Islet precursor cell (in vitro differentiated cells): Measurements from ENCODE around the gene SLC36A2.
"Not testable (repeated sequence)": the region's sequence is repeated elsewhere in the genome, so short reads cannot be mapped to it uniquely, and the experiment has no call there.

Source experiments
- DNase-seq: peaks from one replicate; pipeline ENCODE4 v3.0.0-alpha.2; 2018

Gene SLC36A2

DNA sequence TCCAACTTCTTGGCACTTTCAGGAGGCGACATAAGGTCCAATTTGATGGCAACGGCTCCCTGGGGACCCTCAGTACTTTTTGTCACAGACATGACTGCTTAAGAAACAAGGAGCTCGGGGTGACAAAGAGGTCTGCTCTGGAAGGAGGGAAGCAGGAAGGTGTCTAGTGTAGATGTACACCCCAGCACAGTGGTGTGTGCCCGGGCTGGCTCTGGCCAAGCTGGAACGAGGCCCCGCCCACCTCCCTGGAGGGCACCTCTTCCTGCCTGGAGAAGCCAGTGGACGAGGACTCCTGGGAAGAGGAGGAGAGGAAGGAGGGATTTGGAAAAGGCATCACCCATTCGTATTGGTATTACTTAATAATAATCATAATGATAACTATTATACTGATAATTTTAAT is at the start of gene SLC36A2:
Gene SLC36A2 (minus strand): TSS at position 191 of the 400 bp plus-strand sequence. CDS start 99 bp downstream, at position 92.
- DNase-seq: no peak

DNA sequence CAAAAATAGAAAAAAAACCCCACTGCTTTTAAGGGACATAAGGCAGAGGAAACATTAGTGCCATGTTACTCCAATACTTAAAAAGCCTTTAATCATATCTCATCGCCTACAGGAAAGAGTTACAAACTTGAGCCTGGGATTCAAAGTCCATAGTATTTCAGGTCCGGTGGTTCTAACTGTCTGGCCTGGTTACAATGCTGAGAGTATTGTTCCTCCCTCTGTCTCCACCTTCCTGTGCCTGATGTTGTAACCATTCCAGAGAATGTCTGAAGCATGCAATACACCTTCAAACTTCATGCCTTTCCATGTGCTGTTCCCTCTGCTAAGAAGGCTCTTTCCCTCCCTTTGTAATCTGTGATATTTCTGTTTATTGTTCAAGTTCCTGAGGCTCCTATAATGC is 41.6 kb upstream of the SLC36A2 start:
- DNase-seq: no peak

DNA sequence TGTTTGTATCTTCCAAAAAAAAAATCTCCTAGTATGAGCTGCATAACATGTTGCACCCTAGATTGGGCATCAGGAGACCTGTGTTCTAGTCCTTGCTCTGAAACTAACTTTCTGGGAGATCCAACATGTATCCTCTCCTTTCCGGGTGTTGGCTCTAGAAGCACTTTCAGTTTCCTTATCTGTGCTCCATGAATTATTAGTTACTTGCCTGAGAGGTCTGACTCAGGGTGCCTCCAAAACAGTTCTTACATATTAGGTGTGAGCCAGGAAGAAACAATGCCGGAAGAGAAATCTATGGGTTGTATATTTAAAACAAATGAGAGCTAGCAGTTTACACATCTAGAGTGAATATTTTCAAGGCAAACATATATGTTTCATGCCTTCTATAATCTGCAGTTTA is 36.7 kb upstream of the SLC36A2 start:
- DNase-seq: no peak

DNA sequence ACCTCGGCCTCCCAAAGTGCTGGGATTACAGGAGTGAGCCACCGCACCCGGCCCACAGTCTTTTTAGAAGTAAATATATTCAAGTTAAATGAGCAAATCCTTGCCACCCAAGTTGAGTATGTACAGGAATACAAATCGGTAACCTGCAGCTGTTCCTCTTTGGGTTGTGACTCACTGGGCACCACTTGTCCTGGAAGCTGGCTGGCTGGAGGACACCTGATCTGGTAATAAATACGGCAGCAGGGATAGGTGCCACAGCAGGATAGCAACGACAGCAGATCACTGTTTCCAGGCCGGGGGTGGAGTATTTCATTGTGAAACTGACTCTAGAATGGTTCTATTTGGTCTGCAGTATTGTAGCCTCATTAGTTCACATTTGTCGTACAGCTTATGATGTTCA is 35.7 kb upstream of the SLC36A2 start:
- no peak for DNase-seq

DNA sequence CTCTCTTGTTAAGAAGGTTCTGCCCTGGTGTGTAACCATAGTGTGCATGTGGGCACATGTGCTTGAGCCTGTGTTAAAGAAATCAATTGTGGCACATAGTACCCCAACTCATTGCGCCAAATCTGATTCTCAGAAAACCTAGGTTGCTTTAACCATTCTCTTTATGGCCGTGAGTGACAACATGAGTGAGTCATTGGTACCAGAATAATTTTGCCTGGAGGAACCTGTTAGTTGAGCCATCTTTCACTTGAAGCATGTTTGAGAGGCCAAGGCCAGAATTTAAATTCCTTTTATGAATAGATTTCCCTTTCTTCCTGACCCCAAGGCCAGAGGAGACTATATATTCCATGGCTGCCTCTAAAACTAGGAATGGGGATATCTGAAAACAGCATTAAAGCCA is 35.2 kb upstream of the SLC36A2 start:
- no peak for DNase-seq

DNA sequence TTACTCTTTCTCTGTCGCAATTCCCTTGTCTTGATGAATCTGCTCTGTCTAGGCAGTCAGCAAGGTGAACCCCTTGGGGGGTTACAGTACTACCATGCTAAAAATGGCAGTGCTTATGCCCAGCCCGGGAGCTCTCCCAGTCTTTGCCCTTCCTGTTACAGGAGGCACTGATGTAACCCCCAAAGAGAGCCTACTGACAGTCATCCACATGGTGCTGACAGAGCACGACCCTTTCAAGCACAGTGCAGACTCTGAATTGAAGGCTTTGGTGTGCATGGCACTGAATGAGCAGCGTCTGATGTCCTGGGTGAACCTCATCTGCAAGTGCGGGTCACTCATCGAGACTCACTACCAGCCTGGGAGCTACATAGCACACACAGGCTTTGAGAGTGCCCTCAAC is 34.5 kb upstream of the SLC36A2 start:
- no peak for DNase-seq

DNA sequence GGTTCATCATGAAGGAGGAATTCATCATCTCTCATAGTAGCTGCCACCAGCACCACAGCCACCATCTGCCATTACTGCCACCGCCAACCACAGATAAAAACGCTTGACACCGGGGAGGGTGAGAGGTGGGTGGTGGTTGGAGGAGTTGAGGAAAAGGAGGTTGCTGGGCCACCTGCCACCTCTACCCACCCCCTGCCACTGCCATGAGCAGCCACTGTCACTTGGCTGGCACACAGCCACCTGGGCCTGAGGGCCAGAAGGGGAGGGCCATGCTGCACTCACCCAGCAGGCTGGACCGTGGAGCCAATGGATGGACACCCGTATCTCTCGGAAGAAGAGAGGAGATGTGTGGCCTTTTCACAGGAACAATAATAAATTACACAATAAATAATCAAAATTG is 31.3 kb upstream of the SLC36A2 start:
- DNase-seq: no peak

DNA sequence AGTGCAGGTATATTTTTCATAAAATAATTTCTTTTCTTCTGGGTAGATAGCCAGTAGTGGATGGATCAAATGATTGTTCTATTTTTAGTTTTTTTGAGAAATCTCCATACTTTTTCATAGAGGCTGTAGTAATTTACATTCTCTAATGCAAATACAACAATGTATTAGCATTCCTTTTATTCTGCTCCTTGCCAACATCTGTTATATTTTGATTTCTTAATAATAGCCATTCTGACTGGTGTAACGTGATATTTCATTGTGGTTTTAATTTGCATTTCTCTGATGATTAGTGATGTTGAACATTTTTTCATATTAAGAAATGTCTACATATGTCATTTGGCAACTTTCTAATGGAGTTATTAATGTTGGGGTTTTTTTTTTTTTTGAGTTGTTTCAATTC is 27.2 kb upstream of the SLC36A2 start:
- DNase-seq: no peak

DNA sequence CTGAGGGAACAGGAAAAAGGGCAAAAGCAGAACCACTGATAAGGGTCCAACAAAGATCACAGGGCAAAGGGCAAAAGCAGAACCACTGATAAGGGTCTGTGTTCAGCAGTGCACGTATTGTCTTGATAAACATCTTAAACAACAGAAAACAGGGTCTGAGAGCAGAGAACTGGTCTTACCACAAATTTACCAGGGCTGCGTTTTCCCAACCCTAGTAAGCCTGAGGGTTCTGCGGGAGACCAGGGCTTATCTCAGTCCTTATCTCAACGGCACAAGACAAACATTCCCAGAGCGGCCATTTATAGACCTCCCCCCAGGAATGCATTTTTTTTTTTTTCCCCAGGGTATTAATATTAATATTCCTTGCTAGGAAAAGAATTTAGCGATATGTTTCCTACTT is 19.7 kb upstream of the SLC36A2 start:
- DNase-seq: not testable (repeated sequence)

DNA sequence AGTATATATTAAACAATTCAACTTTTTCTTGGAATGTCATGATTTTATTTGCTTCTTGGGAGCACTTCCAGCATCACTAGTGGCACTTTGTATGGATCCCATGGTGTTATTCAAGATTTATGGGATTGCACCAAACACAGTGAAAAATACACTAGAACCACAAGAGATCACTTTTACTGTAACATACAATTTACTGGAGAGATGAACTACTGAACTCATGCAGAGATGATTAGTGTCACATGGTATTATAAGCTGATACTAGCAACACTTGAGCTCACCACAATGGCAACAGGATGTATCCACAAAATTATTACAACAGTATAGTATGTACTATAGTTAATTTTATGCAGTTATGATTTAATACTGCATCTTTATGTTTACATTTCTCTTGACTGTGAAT is 16.3 kb upstream of the SLC36A2 start:
- no peak for DNase-seq

DNA sequence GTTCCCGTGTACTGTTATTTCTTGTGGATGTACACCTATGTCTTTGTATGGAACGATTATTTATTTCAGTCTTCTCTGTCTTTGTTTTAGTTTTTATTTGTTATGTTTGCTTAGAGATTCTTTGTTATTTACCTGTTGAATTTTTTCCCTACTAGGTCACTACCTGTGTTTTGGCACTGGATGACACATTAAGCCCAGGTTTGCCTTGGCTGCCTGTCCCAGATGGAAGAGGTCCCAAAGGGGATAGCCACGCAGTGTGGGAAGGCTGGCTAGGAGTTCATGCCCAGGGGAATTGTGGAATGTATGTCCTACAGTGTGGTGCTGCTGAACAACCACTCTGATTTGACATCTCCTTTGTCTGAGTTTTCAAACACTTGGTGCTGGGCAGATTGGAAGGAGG is 15.6 kb upstream of the SLC36A2 start:
- DNase-seq: no peak

DNA sequence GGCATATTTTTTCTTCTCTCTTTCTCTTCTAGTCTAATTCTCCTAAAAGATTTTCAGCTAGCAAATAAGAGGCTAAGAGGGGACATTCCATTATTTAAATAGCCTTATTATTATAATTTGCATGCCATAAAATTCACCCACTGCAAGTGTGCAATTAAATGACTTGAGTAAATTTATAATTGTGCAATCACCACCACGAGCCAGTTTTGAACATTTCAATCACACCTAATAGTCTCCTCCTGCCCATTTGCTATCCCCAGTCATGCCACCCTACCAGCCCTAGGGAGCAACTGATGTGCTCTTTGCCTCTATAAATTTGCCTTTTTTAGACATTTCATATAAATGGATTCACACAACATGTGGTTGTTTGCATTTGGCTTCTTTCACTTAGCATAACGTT is 12.0 kb upstream of the SLC36A2 start:
- no peak for DNase-seq

DNA sequence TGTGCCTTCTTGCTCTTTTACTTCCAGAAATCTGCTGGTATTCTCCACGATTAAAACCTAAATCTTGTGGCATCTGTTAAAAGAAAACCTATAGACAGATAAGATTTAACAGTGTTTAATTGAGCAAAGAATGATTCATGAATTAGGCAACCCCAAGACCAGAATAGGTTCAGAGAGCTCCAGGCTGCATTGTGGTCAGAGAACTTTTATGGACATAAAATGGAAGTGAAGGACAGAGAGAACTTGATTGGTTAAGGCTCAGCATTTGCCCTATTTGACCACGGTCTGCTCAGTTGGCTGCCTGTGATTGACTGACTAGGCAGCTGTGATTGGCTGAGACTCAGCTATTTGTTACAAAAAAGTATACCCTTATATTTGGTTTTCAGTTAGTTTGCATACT is 10.4 kb upstream of the SLC36A2 start:
- DNase-seq: no peak

DNA sequence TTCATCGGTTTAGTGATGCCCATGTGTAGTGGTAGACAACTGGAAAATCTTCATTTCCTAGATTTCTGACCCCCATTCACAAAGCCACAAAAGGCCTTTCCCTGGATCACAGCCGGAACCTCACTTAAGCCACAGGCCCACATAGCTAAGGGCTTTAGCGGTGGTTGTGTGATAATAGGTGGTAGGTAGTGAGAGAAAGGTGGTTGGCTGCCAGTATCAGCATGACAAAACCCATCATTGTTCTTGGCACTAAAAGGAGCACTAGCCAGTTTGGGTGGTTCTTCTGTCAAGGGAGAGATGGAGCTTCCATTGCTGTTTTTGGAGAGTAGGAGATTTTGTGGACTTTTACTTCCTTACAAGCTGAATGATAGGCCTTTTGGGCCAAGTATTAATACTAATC is 9.7 kb upstream of the SLC36A2 start:
- no peak for DNase-seq

DNA sequence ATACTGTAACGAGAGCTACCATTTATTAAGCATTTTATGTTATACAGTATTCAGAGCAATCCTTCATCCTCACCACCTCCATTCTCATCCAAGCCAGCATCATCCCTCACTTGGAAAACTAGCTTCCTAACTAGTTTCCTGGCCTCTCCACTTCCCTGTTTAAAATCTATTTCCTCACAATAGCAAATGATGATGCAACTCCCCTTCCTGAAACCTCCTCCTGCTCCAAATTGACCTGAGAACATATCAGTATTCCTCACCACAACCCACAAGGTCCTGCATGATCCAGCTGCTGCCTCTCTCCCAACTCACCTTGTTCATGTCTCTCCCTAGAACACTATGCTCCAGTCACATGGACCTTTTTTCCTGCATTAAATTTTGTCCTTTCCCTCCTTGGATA is 4.3 kb upstream of the SLC36A2 start:
- no peak for DNase-seq

DNA sequence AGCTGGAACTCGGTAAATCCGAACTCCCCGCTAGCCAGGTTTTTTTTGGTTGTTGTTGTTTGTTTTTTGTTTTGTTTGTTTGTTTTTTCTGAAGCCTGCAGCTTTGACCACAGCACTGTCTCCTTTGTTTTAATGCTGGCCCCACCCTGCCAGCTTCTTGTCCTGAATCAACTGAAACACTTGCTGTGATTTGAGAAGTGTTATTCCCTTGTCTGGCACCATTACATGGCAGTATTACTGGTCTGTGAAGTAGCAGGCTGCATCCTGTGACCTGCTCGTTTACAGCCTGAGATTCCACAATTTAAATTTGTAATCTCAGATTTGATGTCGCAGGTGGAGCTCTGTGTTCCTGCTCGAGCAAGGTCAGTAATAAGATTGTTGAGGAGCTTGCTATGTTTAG is 1.4 kb upstream of the SLC36A2 start:
- DNase-seq: no peak

DNA sequence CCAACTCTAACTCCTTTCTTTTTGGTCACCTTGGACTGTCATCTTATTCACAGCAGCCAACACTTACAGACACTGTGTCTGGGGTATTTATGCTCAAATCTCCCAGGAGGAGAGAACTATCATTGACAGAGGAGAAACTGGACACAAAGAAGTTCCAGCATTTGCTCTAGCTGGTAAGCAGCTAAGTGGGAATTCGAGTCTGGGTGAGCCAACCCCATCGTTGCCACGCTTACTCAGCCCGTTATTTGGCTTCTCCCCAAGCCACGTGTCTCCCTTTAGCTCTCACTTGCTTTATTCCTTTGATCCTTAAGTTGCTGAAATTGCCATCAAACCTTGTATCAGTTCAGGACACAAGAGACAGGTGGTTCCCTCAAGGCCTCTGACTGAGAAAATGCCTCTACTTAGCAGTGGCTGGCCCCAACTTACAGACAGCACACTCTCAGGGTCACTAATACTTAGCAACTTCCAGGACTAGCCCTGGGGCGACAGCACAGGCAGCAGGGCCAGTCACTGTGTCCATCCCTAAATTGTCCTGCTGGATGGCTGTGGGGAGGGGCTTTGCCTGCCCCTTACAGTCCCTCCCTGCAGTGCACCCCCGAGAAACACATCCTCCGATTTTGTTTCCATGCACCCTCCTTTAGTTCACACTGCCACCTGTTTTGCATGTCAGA is 1.4 kb downstream of the SLC36A2 start:
- DNase-seq: peak; percentile 60

DNA sequence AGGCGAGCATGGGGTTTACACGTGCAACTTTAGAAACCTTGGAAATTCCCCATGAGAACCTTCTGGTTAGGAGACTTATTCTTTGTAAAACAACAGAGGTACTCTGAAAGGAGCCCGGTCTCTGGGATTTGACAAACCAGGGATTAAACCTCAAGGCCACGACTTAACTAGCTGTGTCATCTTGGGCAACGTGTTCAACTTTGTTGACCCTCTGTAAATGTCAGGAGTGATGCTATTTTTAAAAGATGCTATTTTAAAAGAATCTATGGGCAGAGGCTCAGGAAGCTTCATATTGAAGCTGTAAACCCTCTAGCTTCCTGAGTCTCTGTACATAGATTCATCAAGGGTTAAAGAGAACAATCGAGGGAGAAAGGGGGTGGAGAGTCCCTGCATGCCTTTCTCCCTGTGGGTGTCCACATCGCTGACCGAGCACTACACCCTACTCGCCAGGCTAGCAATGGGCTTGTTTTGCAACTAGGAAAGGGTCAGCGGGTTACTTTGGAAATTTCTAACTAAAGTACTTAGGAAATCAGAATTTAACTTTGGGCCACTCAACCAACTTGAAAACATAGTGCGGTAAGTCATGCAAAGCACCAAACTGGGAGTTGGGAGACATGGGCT is 2.1 kb downstream of the SLC36A2 start:
- no peak for DNase-seq

DNA sequence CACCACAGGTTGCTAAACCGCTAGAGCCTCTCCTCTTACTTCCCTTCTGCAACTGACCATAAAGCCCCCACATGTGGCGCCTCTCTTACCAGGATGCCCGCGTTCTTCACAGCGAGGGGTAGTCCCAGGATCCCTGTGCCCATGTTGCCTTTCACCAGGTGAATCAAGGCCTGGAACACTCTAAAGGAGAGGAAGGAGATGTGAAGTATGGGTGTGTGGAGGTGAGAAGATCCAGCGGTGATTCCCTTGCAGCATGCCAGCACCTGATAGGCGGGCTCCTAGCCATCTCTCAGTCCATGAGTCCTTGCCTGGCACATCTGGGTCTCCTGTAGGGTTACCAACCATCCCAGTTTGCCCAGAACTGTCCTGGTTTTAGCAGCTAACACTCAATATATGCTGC is 3.3 kb downstream of the SLC36A2 start:
- no peak for DNase-seq

DNA sequence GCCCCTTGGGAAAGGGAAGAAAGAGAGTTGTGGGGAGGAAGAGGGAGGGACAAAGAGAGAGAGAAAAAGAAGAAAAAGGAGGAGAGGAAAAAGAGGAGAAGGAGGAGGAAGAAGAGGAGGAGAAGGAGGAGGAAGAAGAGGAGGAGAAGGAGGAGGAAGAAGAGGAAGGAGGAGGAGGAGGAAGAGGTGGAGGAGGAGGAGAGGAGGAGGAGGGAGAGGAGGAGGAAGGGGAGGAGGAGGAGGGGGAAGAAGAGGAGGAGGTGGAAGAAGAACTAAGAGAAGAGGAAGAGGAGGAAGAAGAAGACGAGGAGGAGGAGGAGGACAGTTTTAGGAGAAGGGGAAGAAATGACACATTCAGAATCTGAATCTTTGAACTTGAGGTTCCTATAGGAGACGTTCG is 7.4 kb downstream of the SLC36A2 start:
- DNase-seq: no peak

DNA sequence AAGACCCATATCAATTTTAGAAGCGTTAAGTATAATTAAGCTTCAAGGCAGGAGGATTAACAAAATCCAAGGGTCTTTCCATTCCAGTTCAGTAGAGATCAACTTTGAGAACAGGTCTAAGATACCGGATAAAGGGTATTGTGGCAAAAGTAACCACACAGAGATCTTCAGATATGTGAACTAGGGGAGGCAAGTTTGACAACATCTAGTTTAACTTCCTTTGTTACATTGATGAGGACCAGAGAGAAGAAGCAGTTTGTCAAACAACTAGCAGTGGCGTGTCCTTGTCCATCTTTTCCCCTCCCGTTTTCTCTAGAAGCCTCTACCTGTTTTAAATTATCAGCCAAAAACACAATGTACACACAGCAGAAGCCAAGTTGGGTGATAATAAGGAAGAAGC is 8.6 kb downstream of the SLC36A2 start:
- no peak for DNase-seq

DNA sequence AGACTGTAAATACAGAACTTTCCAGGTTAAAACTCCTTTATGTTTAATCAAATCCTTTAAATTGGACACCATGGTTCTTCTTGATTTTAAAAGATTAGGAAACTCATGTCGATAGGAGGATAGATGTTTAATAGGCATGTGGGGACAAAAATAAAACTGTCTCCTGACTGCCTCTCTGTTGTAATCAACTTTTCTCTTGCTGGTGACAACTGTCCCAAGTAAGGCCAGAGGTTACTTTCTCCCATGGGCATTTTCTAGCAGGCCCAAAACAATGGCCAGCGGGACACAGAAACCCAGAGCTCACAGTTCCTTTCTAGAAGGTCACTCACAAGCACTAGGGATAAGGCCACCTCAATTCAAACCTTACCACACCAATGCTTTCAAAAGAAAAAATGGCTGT is 14.5 kb downstream of the SLC36A2 start:
- no peak for DNase-seq

DNA sequence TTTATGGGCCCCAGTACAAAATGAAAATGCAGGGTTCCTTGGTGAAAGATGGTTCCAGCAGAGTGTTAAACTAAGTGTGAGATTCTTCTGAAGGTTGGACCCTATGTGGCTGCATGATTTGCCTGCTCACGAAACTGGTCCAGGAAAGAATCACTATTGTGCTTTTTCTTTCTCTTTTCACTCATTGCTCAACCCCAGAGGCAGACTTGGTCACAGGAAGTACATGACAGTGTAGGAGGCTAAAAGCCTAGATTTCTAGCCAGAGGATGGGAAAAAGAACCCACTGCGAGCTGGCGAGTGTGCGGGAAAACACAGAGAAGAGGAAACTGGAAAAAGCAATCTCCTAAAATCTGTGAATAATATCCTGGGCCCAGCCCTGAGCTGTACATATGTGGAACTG is 18.6 kb downstream of the SLC36A2 start:
- DNase-seq: no peak

DNA sequence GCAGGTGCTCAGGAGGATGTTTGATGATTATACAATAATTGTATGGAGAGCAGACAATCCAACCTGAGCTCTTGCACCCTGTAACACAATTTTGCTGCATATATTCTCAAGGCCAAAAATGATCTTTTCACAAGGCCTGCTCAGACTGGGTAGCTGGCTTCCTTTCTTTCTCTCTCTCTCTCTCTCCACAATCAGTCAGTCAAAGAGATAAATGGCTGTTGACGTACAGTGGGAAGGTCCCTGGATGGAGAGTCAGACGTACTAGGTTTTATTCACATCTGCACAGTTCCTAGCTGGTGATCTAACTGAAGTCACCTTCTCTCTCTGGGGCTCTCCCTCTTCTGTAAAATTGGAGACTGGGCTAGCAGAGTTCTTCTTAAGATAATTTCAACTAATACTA is 19.8 kb downstream of the SLC36A2 start:
- no peak for DNase-seq

DNA sequence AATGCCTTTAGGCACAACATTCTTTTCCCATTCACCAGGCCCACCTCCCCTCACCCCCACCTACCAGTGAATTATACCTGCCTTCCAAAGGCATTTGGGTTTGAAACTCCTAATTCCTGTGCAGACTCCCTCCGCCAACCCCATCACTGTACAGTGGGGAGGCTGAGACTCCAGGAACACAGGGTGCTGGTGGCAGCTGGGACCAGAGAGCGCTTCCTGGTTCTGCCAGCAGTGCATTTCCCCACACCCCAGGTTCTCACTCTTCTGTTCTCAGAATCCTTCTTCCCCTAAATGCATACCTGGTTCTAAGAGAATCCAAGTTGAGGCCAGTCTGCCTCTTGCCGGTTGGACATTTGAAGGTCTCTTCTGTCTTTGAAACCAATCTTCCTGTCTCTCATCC is 21.1 kb downstream of the SLC36A2 start:
- DNase-seq: peak; percentile 53
